DND-41 (cell line): ENCODE data around the gene GSS.

Experiments used
- ATAC-seq: fragments of 200-7000 bp; cut with Tn5 transposase; 3 replicates; pipeline ENCODE4 v1.9.1; 2021; ENCODE audit warnings: low read depth; ENCODE audit not compliant: insufficient read depth
- DNase-seq: peaks from one replicate; pipeline ENCODE4 v3.0.0-alpha.2; 2020
- H2AFZ ChIP-seq: 2 replicates; pipeline ENCODE4 v1.6.0; 2012; ENCODE audit warnings: low read depth, low read length
- H3K27ac ChIP-seq: 2 replicates; pipeline ENCODE4 v1.5.1; 2012; ENCODE audit warnings: low read length, inconsistent platforms
- H3K27me3 ChIP-seq: fragments of 200-600 bp; sonication (generic); 2 replicates; pipeline ENCODE4 v1.6.0; 2012; ENCODE audit warnings: low read length, mild to moderate bottlenecking, inconsistent platforms; ENCODE audit not compliant: insufficient read depth, poor library complexity
- H3K36me3 ChIP-seq: 2 replicates; pipeline ENCODE4 v1.5.1; 2012; ENCODE audit warnings: low read length, inconsistent platforms; ENCODE audit not compliant: insufficient read depth
- H3K4me1 ChIP-seq: 2 replicates; pipeline ENCODE4 v1.5.1; 2012; ENCODE audit warnings: mild to moderate bottlenecking, low read length; ENCODE audit not compliant: insufficient read depth
- H3K4me2 ChIP-seq: 2 replicates; pipeline ENCODE4 v1.6.0; 2012; ENCODE audit warnings: mild to moderate bottlenecking, moderate library complexity, low read length, inconsistent platforms; ENCODE audit not compliant: insufficient read depth
- H3K4me3 ChIP-seq, 2 experiments: fragments of 200-600 bp in 1 of 2; shearing (Covaris generic) in 1 of 2; 2 replicates each; pipeline ENCODE4 v1.5.1; 2012 to 2016; ENCODE audit warnings: inconsistent platforms in 2 of 2, low read length in 2 of 2, mild to moderate bottlenecking in 2 of 2, low read depth in 1 of 2, moderate library complexity in 1 of 2
- H3K79me2 ChIP-seq: 2 replicates; pipeline ENCODE4 v1.6.0; 2012; ENCODE audit warnings: low read length, inconsistent platforms; ENCODE audit not compliant: insufficient read depth
- H3K9ac ChIP-seq: 2 replicates; pipeline ENCODE4 v1.6.0; 2012; ENCODE audit warnings: low read depth, mild to moderate bottlenecking, inconsistent platforms, low read length, moderate library complexity
- H3K9me3 ChIP-seq: 2 replicates; pipeline ENCODE4 v1.5.1; 2012; ENCODE audit warnings: low read length, moderate library complexity, mild to moderate bottlenecking, inconsistent platforms; ENCODE audit not compliant: insufficient read depth, severe bottlenecking
- H4K20me1 ChIP-seq: 2 replicates; pipeline ENCODE4 v1.6.0; 2012; ENCODE audit warnings: low read length; ENCODE audit not compliant: insufficient read depth
- CTCF ChIP-seq: IDR thresholded peaks from 2 replicates; pipeline ENCODE4 v1.5.1; 2012; ENCODE audit warnings: borderline replicate concordance, low read length, moderate library complexity, mild to moderate bottlenecking; ENCODE audit not compliant: poor library complexity, severe bottlenecking; ENCODE audit errors: extremely low read depth
- EZH2 ChIP-seq: IDR thresholded peaks from 3 replicates; pipeline ENCODE4 v1.6.1; 2012; ENCODE audit warnings: borderline replicate concordance, low read depth, mild to moderate bottlenecking, moderate library complexity, low read length, inconsistent platforms; ENCODE audit not compliant: severe bottlenecking

Gene GSS

GRCh38 chr20:34999021-34999451 is 43.4 kb upstream of the GSS start:
- no peak for DNase-seq
- H3K4me3 ChIP-seq: no peak overlapping the region
- ATAC-seq: no peak
- H3K79me2 ChIP-seq: no peaks in the 10 kb centered on the region
- no peaks in the 10 kb centered on the region for H3K9me3 ChIP-seq
- TF ChIP-seq EZH2 (no peak), CTCF (no peak)
- H3K36me3 ChIP-seq: peaks cover 93% of the 10 kb centered on the region
- H3K27ac ChIP-seq: no peak overlapping the region
- no peaks in the 10 kb centered on the region for H3K27me3 ChIP-seq
- H4K20me1 ChIP-seq: peaks cover 41% of the 10 kb centered on the region
- H3K4me1 ChIP-seq: no peaks in the 10 kb centered on the region
- H3K9ac ChIP-seq: no peak overlapping the region
- H2AFZ ChIP-seq: no peak overlapping the region
- H3K4me2 ChIP-seq: no peak overlapping the region

- TF ChIP-seq CTCF (peak; percentile 25), EZH2 (no peak)
- Histone ChIP-seq H4K20me1 (peaks cover 37% of the 10 kb centered on the region), H3K36me3 (peaks cover 93% of the 10 kb centered on the region), H3K27me3 (no peaks in the 10 kb centered on the region), H2AFZ (no peak overlapping the region), H3K9me3 (no peaks in the 10 kb centered on the region), H3K4me1 (no peaks in the 10 kb centered on the region), H3K4me2 (no peak overlapping the region), H3K4me3 (no peak overlapping the region), H3K9ac (no peak overlapping the region), H3K79me2 (no peaks in the 10 kb centered on the region), H3K27ac (no peak overlapping the region)
- no peak for ATAC-seq
- DNase-seq: no peak
These were observed 42.8 kb upstream of the GSS start for GRCh38 chr20:34998331-34998950.

GRCh38 chr20:34997774-34998173 is 42.2 kb upstream of the GSS start:
- peaks cover 42% of the 10 kb centered on the region for H4K20me1 ChIP-seq
- H3K36me3 ChIP-seq: peaks cover 93% of the 10 kb centered on the region
- H3K79me2 ChIP-seq: no peaks in the 10 kb centered on the region
- no peaks in the 10 kb centered on the region for H3K9me3 ChIP-seq
- no peak for DNase-seq
- H3K27ac ChIP-seq: no peak overlapping the region
- H3K4me3 ChIP-seq: no peak overlapping the region
- TF ChIP-seq CTCF (no peak), EZH2 (no peak)
- H3K9ac ChIP-seq: no peak overlapping the region
- H2AFZ ChIP-seq: no peak overlapping the region
- no peak for ATAC-seq
- H3K27me3 ChIP-seq: no peaks in the 10 kb centered on the region
- no peak overlapping the region for H3K4me2 ChIP-seq
- H3K4me1 ChIP-seq: no peaks in the 10 kb centered on the region

- no peak for DNase-seq
- Histone ChIP-seq H3K36me3 (peaks cover 87% of the 10 kb centered on the region), H3K4me1 (no peaks in the 10 kb centered on the region), H3K79me2 (no peaks in the 10 kb centered on the region), H3K27ac (no peak overlapping the region), H3K27me3 (no peaks in the 10 kb centered on the region), H3K9me3 (no peaks in the 10 kb centered on the region), H3K9ac (no peak overlapping the region), H3K4me3 (no peak overlapping the region), H2AFZ (no peak overlapping the region), H4K20me1 (peaks cover 37% of the 10 kb centered on the region), H3K4me2 (no peak overlapping the region)
- no peak for TF ChIP-seq CTCF
- no peak for TF ChIP-seq EZH2
- ATAC-seq: no peak
These were observed 41.5 kb upstream of the GSS start for GRCh38 chr20:34997131-34997561.
